Measurements from ENCODE around the gene FAM78A.

FAM78A gene

GRCh38 chr9:131290036-131290766, 13.9 kb upstream of the FAM78A start:
- DNase-seq (ENCODE audit: low read depth, low spot score): no peak
- peak overlapping the region; percentile 40 for H3K4me3 ChIP-seq (ENCODE audit: low read depth, low read length)
- TF ChIP-seq CTCF (IDR thresholded peaks at IDR 0.05; ENCODE audit: low read depth, low read length): no peak
- in situ Hi-C loops (cut with HindIII; ENCODE audit: low sequenced_read_pairs): no loop called here

GRCh38 chr9:131289301-131290035, 13.2 kb upstream of the FAM78A start, which contains the start of gene PLPP7:
Gene PLPP7 (plus strand): TSS chr9:131289723. CDS start chr9:131289998, 275 bp downstream.
- peak; percentile 65 for DNase-seq (ENCODE audit: low read depth, low spot score)
- TF ChIP-seq CTCF (IDR thresholded peaks at IDR 0.05; ENCODE audit: low read depth, low read length): no peak
- H3K4me3 ChIP-seq (ENCODE audit: low read depth, low read length): peak within 1 kb of the TSS; percentile 40
- in situ Hi-C loops (cut with HindIII; ENCODE audit: low sequenced_read_pairs): no loop called here

GRCh38 chr9:131288217-131288616, 11.9 kb upstream of the FAM78A start:
- TF ChIP-seq CTCF (IDR thresholded peaks at IDR 0.05; ENCODE audit: low read depth, low read length): no peak
- H3K4me3 ChIP-seq (ENCODE audit: low read depth, low read length): no peak overlapping the region
- in situ Hi-C loops (cut with HindIII; ENCODE audit: low sequenced_read_pairs): no loop called here
- no peak for DNase-seq (ENCODE audit: low read depth, low spot score)

DNA sequence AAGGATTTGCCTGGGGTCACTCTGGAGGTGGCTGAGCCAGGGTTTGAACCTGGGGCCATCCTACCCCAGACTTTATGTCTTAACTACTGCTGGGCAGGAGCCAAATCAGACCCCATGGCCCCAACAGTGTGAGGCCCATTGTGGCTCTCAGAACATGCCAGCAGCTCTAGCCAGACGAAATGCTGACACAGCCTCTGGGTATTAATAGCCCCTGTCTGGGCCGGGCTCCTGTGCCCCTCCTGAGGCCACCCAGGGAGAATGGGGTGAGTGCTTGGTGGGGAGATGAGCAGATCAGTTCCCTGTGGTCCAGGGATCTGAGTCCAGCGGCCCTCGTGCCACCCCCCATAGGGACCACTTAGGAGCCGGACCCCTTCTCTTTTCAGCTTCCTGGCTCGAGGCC, 11.0 kb upstream of the FAM78A start:
- no peak for DNase-seq (ENCODE audit: low read depth, low spot score)

GRCh38 chr9:131284856-131285255, 8.5 kb upstream of the FAM78A start:
- in situ Hi-C loops (cut with HindIII; ENCODE audit: low sequenced_read_pairs): no loop called here
- no peak for DNase-seq (ENCODE audit: low read depth, low spot score)
- H3K4me3 ChIP-seq (ENCODE audit: low read depth, low read length): no peak overlapping the region
- no peak for TF ChIP-seq CTCF (IDR thresholded peaks at IDR 0.05; ENCODE audit: low read depth, low read length)

More for the DNA sequence above, 11.0 kb upstream of the FAM78A start:
- in situ Hi-C loops (cut with HindIII; ENCODE audit: low sequenced_read_pairs): no loop called here
- H3K4me3 ChIP-seq (ENCODE audit: low read depth, low read length): no peak overlapping the region
- no peak for TF ChIP-seq CTCF (IDR thresholded peaks at IDR 0.05; ENCODE audit: low read depth, low read length)

- in situ Hi-C loops (cut with HindIII; ENCODE audit: low sequenced_read_pairs): no loop called here
- no peak overlapping the region for H3K4me3 ChIP-seq (ENCODE audit: low read depth, low read length)
- no peak for TF ChIP-seq CTCF (IDR thresholded peaks at IDR 0.05; ENCODE audit: low read depth, low read length)
- DNase-seq (ENCODE audit: low read depth, low spot score): no peak
Measured at GRCh38 chr9:131282688-131283422, 6.5 kb upstream of the FAM78A start.

Measured in astrocyte of the spinal cord (primary cell).